Pancreas (tissue), 10 donors: ENCODE results near the gene C6orf52. TPM values are rescaled to one million over a fixed set of nuclear protein-coding genes. Genes with fewer than 3 reads are reported as not detected.
"Not testable (repeated sequence)": the region's sequence is repeated elsewhere in the genome, so short reads cannot be mapped to it uniquely, and the experiment has no call there.

Source experiments
- ATAC-seq, 4 donors: fragments of 200-7000 bp; cut with Tn5 transposase; one replicate each; pipeline versions ENCODE4 v1.8.0 to v1.9.1; 2020; ENCODE audit warnings: mild to moderate bottlenecking in 4 of 4, moderate library complexity in 4 of 4
- DNase-seq, 6 donors: peaks; one replicate each; pipeline ENCODE4 v3.0.0-alpha.2; 2020
- FAIRE-seq: peaks from 2 replicates; lab custom pipeline; 2012; peaks lifted over from hg19 to GRCh38; lab: Jason Lieb, UNC
- H3K27ac ChIP-seq, 4 donors: fragments of 200-600 bp; sonication (generic); 1 replicate in 3 of 4; 2 replicates in 1 of 4; pipeline versions ENCODE4 v1.5.0 to v1.8.0; 2020
- H3K27me3 ChIP-seq, 4 donors: fragments of 200-600 bp; one replicate each; pipeline ENCODE4 v1.8.0; 2021
- H3K36me3 ChIP-seq, 3 donors: fragments of 200-600 bp; sonication (generic) in 1 of 3; one replicate each; pipeline versions ENCODE4 v1.5.0 to v1.8.0; 2020 to 2021
- H3K4me1 ChIP-seq, 3 donors: fragments of 200-600 bp; one replicate each; pipeline ENCODE4 v1.8.0; 2021
- H3K4me3 ChIP-seq, 4 donors: fragments of 200-600 bp; sonication (generic) in 2 of 4; one replicate each; pipeline versions ENCODE4 v1.5.0 to v1.8.0; 2020 to 2021
- H3K9me3 ChIP-seq, 4 donors: fragments of 200-600 bp; one replicate each; pipeline ENCODE4 v1.8.0; 2021
- CTCF ChIP-seq, 4 donors: fragments of 200-600 bp; sonication (generic) in 3 of 4; IDR thresholded peaks; one replicate each; pipeline versions ENCODE4 v1.5.0 to v1.8.0; 2021; ENCODE audit warnings: antibody characterized with exemption in 4 of 4
- WGBS, 2 donors: extraction: QIAGEN DNeasy Blood & Tissue Kit; methylation state at CpG; one replicate each; pipeline ENCODE4 v1.1.7; 2013; 5-methylcytosine and 5-hydroxymethylcytosine counted together
- intact Hi-C, 3 donors: fragments of 100-400 bp; cut with DNase I; formaldehyde crosslinking; loops; one replicate each; pipeline versions ENCODE4 v1.11.1 to v1.14.2; 2022
- polyA plus RNA-seq, 2 donors: library from polyadenylated mRNA; stranded (reverse); fragments of 200-250 nt; gene quantifications; one replicate each; pipeline ENCODE4 v1.2.3, GENCODE V29; 2013
- total RNA-seq, 6 donors: library from RNA; stranded (reverse); fragmentation: NEBNext Ultra II Directional in 4 of 6; extraction: Animal tissue kit (Norgen Biotek cat#: 25700) in 4 of 6; gene quantifications; one replicate each; pipeline versions ENCODE4 v1.2.1 to v1.2.4, GENCODE V29; 2021 to 2023
- donor health status: healthy with polysubstance abuse.
- donor health status: DM: no; HTN: no; CAD: no; lungs with moderate emphysema.
- donor health status: DM: no; HTN: no; CAD: no.
- donor health status: control.
- donor health status: control.
- donor health status: Bipolar disorder and iron deficiency.
- donor health status: DM: yes; HTN: yes; CAD: no.
- donor health status: DM: no; HTN: no; CAD: no.
- donor health status: DM: no; HTN: no; CAD: no.
- donor health status: DM: yes; HTN: yes; CAD: no.

The C6orf52 gene
- total and polyA plus RNA-seq, 8 donors = 0.62 to 2.7 (median 0.95) TPM

DNA sequence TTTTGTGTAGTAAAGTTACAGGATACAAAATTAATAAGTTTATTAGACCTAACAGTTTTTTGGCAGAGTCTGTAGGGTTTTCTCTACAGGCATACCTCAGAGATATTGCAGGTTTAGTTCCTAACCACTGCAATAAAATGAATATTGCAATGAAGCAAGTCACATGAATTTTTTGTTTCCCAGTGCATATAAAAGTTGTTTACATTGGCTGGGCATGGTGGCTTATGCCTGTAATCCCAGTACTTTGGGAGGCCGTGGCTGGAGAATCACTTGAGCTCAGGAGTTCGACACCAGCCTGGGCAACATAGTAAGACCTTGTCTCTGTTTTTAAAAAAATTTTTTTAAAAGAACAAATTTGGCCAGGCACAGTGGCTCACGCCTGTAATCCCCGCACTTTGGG is 16.0 kb downstream of the C6orf52 start:
- no peak for ATAC-seq
- H3K4me3 ChIP-seq = no peak overlapping the region
- H3K27me3 ChIP-seq = no peaks in the 10 kb centered on the region
- no peaks in the 10 kb centered on the region for H3K36me3 ChIP-seq
- intact Hi-C loops = no loop called here
- no peak overlapping the region for H3K27ac ChIP-seq
- FAIRE-seq = no peak
- no peaks in the 10 kb centered on the region for H3K4me1 ChIP-seq
- no peak for DNase-seq
- no peaks in the 10 kb centered on the region for H3K9me3 ChIP-seq
- TF ChIP-seq CTCF (IDR thresholded peaks at IDR 0.05) = no peak
- WGBS, 2 donors = 86 to 93% methylated on average over 4 of the region's 4 CpGs

GRCh38 chr6:10676403-10676802 is 18.0 kb downstream of the C6orf52 start:
- no peak for ATAC-seq
- no peaks in the 10 kb centered on the region for H3K36me3 ChIP-seq
- intact Hi-C loops = no loop called here

GRCh38 chr6:10668126-10668917 is 26.1 kb downstream of the C6orf52 start:
- H3K9me3 ChIP-seq = no peaks in the 10 kb centered on the region
- no peaks in the 10 kb centered on the region for H3K4me1 ChIP-seq
- H3K4me3 ChIP-seq = no peak overlapping the region
- no peak for TF ChIP-seq CTCF (IDR thresholded peaks at IDR 0.05)
- FAIRE-seq = no peak
- ATAC-seq = no peak
- intact Hi-C loops = no loop called here
- no peaks in the 10 kb centered on the region for H3K27me3 ChIP-seq
- no peak overlapping the region for H3K27ac ChIP-seq
- 82 to 84% methylated on average over 6 of the region's 6 CpGs for WGBS, 2 donors
- DNase-seq = no peak
- no peaks in the 10 kb centered on the region for H3K36me3 ChIP-seq

More at GRCh38 chr6:10676403-10676802, 18.0 kb downstream of the C6orf52 start:
- DNase-seq (no peak), FAIRE-seq (no peak)
- H3K27ac ChIP-seq = no peak overlapping the region
- H3K27me3 ChIP-seq = no peaks in the 10 kb centered on the region
- no peaks in the 10 kb centered on the region for H3K4me1 ChIP-seq
- 92 to 98% methylated on average over 7 of the region's 7 CpGs for WGBS, 2 donors
- no peak for TF ChIP-seq CTCF (IDR thresholded peaks at IDR 0.05)
- H3K9me3 ChIP-seq = no peaks in the 10 kb centered on the region
- no peak overlapping the region for H3K4me3 ChIP-seq

GRCh38 chr6:10665595-10665994 is 28.8 kb downstream of the C6orf52 start:
- ATAC-seq, intact Hi-C loops, H3K27ac ChIP-seq, DNase-seq, H3K36me3 ChIP-seq, H3K4me3 ChIP-seq, FAIRE-seq, H3K9me3 ChIP-seq, H3K27me3 ChIP-seq, H3K4me1 ChIP-seq: not testable (repeated sequence)
- WGBS, 2 donors = 34 to 42% methylated on average over 1 of the region's 1 CpG

DNA sequence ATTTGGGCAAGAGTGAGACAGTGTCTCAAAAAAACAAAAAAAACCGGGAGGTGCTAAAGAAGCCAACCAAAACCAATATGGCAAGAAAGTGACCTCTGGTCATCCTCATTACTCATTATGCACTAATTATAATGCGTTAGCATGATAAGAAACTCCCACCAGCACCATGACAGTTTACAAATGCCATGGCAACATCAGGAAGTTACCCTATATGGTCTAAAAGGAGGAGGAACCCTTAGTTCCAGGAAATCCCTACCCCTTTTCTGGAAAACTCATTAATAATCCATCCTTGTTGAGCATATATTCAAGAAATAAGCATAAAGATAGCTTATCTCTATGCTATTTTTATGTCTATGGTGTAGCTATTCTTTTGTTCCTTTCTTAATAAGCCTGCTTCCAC is 31.7 kb downstream of the C6orf52 start:
- no peak for FAIRE-seq
- Histone ChIP-seq H3K27ac (no peak overlapping the region), H3K4me1 (no peaks in the 10 kb centered on the region), H3K9me3 (no peaks in the 10 kb centered on the region), H3K4me3 (no peak overlapping the region), H3K36me3 (no peaks in the 10 kb centered on the region), H3K27me3 (no peaks in the 10 kb centered on the region)
- intact Hi-C loops = no loop called here
- no peak for ATAC-seq
- 86 to 100% methylated on average over 2 of the region's 2 CpGs for WGBS, 2 donors
- TF ChIP-seq CTCF (IDR thresholded peaks at IDR 0.05) = no peak
- no peak for DNase-seq
